BE2C (cell line): ENCODE data around the gene TMC1.

Experiments used
- DNase-seq: peaks from one replicate; pipeline ENCODE4 v3.0.0-alpha.2; 2020
- H3K27me3 ChIP-seq: fragments of 250-450 bp; sonication (Bioruptor Pico); 2 replicates; pipeline ENCODE4 v1.5.1; 2020; ENCODE audit warnings: mild to moderate bottlenecking
- H3K36me3 ChIP-seq: fragments of 250-450 bp; sonication (Bioruptor Pico); 2 replicates; pipeline ENCODE4 v1.5.1; 2020; ENCODE audit warnings: mild to moderate bottlenecking
- H3K4me1 ChIP-seq: fragments of 250-450 bp; sonication (Bioruptor Pico); 2 replicates; pipeline ENCODE4 v1.5.1; 2020
- H3K4me3 ChIP-seq: 2 replicates; pipeline ENCODE4 v1.5.1; 2011; ENCODE audit warnings: low read depth, low read length
- H3K9me3 ChIP-seq: fragments of 250-450 bp; sonication (Bioruptor Pico); 2 replicates; pipeline ENCODE4 v1.5.1; 2020
- TF ChIP-seq, protein P1 (sequence below): IDR thresholded peaks from 2 replicates; pipeline ENCODE4 v1.5.1; 2012; ENCODE audit warnings: mild to moderate bottlenecking, low read depth, low read length

Gene TMC1

DNA sequence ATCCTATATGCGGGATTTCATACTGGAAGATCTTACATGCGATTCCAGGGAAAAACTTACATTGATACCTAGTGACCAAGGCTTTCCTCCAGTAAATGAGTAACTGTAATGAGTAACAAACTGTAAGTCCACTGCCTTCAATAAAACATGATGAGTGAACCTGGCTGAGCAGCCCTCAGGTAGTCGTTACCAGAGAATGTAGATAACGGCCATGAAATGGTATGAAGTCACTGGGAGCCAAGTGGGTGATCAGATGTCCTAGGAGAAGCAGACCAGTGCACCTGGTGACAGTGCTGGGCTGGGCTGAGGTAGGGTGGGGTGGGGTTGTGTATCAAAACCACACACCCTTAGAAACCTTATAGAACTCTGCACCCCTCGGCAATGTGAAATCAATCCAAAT is 227.9 kb downstream of the TMC1 start:
- H3K9me3 ChIP-seq: no peaks in the 10 kb centered on the region
- TF ChIP-seq, protein P1, sequence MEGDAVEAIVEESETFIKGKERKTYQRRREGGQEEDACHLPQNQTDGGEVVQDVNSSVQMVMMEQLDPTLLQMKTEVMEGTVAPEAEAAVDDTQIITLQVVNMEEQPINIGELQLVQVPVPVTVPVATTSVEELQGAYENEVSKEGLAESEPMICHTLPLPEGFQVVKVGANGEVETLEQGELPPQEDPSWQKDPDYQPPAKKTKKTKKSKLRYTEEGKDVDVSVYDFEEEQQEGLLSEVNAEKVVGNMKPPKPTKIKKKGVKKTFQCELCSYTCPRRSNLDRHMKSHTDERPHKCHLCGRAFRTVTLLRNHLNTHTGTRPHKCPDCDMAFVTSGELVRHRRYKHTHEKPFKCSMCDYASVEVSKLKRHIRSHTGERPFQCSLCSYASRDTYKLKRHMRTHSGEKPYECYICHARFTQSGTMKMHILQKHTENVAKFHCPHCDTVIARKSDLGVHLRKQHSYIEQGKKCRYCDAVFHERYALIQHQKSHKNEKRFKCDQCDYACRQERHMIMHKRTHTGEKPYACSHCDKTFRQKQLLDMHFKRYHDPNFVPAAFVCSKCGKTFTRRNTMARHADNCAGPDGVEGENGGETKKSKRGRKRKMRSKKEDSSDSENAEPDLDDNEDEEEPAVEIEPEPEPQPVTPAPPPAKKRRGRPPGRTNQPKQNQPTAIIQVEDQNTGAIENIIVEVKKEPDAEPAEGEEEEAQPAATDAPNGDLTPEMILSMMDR: no peak
- H3K36me3 ChIP-seq: no peaks in the 10 kb centered on the region
- H3K4me1 ChIP-seq: no peaks in the 10 kb centered on the region
- no peak for DNase-seq
- no peaks in the 10 kb centered on the region for H3K27me3 ChIP-seq
- no peak overlapping the region for H3K4me3 ChIP-seq

DNA sequence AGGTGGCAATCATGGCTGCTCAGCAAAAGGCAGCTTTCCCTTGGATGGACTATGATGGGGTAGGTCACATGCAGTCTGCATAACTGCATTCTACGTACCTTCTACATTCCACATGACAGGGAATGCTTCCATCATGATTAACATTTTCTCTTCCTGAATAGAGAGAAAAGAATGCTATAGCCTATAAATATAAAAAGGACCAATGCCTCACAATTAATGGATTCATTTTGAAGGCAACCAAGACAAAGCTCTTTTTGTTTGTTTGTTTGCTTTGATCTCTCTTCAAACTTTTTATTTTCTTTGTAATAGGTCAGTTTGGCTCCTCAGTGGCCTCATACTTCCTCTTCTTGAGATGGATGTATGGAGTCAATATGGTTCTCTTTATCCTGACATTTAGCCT is 230.1 kb downstream of the TMC1 start:
- Histone ChIP-seq H3K9me3 (no peaks in the 10 kb centered on the region), H3K27me3 (no peaks in the 10 kb centered on the region), H3K4me1 (no peaks in the 10 kb centered on the region), H3K4me3 (no peak overlapping the region), H3K36me3 (no peaks in the 10 kb centered on the region)
- DNase-seq: no peak
- TF ChIP-seq, protein P1: no peak

DNA sequence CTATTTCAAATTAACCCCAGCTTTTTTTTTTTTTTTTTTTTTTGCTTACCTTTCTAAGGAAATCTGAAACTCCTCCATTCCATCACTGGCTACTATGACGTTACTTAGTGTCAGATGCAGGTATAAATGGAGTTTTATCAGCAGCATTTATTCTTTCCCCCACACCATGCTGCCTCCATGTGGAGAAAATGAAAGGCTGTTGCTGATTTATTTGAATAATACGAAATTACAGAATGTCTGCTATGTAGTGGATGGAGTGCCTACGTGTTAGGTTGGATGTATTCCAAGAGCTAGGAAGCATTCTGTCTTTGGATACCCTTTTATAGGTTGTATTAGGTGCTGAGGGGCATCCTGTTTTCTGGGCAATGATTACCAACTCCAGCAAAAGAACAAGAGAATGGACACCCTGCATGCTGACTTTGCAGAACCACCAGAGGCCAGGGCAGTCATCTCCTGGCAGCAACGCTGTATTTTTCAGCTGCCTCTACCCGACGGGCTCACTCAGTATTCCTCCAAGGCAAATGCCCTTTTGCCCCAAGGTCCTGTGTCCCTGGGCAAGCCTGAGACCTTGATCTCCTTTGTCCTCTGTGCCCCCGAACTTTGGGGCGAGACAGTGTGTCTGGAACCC is 232.0 kb downstream of the TMC1 start:
- TF ChIP-seq, protein P1: no peak
- H3K4me1 ChIP-seq: no peaks in the 10 kb centered on the region
- no peaks in the 10 kb centered on the region for H3K9me3 ChIP-seq
- no peak for DNase-seq
- no peaks in the 10 kb centered on the region for H3K36me3 ChIP-seq
- H3K4me3 ChIP-seq: no peak overlapping the region
- no peaks in the 10 kb centered on the region for H3K27me3 ChIP-seq

DNA sequence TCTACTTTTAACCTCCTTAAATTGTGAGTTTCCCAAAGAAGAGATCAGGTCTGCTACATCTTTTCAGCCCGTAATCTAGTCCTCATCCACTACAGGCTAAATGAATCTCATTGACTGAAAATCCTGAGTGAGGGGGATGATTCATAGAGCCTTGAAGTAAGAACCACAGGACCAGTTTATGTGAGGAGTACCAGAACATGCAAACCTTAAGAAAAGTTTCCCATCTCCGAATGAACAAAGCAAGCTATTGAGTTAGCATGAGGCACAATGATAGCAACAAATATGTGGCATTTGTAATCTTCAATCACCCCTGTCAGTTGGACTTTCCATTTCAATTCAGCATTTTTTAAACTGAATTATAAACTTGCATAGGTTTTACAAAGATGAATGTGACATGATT is 234.4 kb downstream of the TMC1 start:
- TF ChIP-seq, protein P1: no peak

DNA sequence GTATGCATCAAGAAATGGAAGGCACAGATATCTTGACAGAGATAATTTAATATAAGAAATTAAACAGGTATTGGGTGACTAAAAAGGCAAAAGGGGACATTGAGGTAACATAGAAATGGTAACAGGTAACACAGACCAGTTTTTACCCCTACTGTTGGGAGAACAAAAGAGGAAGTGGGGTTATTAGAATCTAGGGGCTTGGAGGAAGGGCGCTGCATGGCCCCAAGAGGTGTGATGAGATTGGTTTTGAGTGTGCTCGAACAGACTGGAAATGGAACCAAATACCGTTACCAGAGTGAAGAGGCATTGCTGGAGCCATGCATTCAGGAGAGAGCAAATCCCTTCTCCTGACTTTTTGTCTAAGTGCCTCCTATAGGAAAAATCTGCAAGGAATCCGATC is 237.5 kb downstream of the TMC1 start:
- no peak for DNase-seq
- TF ChIP-seq, protein P1: no peak
- no peaks in the 10 kb centered on the region for H3K9me3 ChIP-seq
- H3K27me3 ChIP-seq: no peaks in the 10 kb centered on the region
- H3K36me3 ChIP-seq: no peaks in the 10 kb centered on the region
- H3K4me1 ChIP-seq: no peaks in the 10 kb centered on the region
- H3K4me3 ChIP-seq: no peak overlapping the region

More for the DNA sequence above, 234.4 kb downstream of the TMC1 start:
- Histone ChIP-seq H3K9me3 (no peaks in the 10 kb centered on the region), H3K27me3 (no peaks in the 10 kb centered on the region), H3K4me1 (no peaks in the 10 kb centered on the region), H3K36me3 (no peaks in the 10 kb centered on the region), H3K4me3 (no peak overlapping the region)
- DNase-seq: no peak

DNA sequence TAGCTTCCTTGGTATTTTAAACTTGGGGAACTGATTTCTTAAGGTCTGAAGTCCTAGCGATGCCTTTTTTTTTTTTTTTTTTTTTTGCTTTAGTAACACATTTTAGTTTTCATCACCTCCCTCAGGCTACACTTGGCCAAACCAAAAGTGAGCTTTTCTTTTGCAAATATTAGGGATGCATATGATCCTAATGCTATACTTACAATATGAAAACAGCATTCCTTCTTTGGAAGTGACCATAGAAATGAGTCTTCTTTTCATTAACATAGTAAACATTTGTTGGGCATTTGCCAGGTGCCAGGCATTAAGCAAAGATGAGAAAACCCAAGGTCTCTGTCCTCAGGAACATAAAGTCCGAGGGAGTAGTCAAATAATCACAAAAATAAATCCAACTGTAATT is 241.6 kb downstream of the TMC1 start:
- H3K4me3 ChIP-seq: no peak overlapping the region
- H3K36me3 ChIP-seq: no peaks in the 10 kb centered on the region
- no peaks in the 10 kb centered on the region for H3K9me3 ChIP-seq
- TF ChIP-seq, protein P1: no peak
- DNase-seq: no peak
- no peaks in the 10 kb centered on the region for H3K4me1 ChIP-seq
- no peaks in the 10 kb centered on the region for H3K27me3 ChIP-seq
